ENCODE results near the gene ARMC12. TPM values are rescaled to one million over a fixed set of nuclear protein-coding genes. Genes with fewer than 3 reads are reported as not detected.

The ARMC12 gene
- total and polyA plus RNA-seq, 2 of the 13 experiments (the other 11 are each of a cell fraction or from before 2014, with no cell fraction given), result 1.3 TPM; not detected in 1

DNA sequence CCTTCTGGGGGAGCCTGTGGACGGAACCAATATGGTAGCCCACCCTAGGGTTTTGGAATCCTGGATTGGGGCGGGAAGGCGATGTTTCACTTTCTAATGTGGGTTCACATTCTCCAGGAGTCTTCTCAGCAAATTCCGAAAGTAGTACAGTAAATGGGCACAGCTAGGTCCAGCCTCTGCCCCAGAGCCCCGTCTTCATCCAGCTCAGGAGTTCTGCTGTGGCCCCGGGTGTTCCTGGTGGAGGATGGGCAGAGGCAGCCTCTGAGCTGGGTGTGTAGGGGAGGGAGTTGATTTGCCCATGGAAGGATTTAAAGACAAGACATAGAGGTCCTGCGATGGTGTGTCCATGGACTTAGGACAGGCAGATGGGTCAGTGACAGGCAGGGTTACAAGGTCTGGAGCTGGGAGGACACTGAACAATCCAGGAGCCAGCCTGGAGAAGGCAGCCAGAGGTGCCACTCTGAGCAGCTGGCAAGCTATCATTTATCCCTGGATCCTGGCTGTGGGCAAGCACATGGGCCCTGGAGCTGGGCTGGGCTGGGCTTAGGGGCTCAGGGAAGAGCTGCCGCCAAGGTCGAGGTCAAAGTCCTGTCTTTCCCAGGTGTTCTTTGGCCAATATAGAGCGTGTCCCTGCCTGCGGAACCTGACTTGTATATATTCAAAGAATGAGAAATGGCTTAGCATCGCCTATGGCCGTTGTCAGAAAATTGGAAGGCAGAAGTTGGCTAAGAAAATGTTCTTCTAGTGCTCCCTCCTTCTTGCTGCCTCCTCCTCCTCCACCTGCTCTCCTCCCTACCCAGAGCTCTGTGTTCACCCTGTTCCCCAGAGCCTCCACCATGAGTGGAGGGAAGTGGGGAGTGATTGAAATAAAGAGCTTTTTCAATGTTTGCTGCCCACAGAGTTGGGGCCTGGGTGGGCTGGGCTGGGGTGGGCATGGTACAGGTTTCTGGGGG is 50.7 kb downstream of the ARMC12 start (continued):
- TF ChIP-seq, protein P1, sequence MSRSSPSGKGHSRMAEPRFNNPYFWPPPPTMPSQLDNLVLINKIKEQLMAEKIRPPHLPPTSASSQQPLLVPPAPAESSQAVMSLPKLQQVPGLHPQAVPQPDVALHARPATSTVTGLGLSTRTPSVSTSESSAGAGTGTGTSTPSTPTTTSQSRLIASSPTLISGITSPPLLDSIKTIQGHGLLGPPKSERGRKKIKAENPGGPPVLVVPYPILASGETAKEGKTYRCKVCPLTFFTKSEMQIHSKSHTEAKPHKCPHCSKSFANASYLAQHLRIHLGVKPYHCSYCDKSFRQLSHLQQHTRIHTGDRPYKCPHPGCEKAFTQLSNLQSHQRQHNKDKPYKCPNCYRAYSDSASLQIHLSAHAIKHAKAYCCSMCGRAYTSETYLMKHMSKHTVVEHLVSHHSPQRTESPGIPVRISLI (CRISPR knock-in tag; IDR thresholded peaks at IDR 0.05; ENCODE audit: borderline replicate concordance), result 0 out of 2 replicates have a peak, but pooled peaks have one; percentile 21
- TF ChIP-seq EED (CRISPR knock-in tag; IDR thresholded peaks at IDR 0.05), result no peak
- 0 out of 2 replicates have a peak, but pooled peaks have one; percentile 40 for TF ChIP-seq MTA1 (CRISPR knock-in tag; IDR thresholded peaks at IDR 0.05; ENCODE audit: borderline replicate concordance)
- TF ChIP-seq ATF7 (IDR thresholded peaks at IDR 0.05), result no peak
- no peak for TF ChIP-seq ATF7 (CRISPR knock-in tag; IDR thresholded peaks at IDR 0.05)

- H3K9ac ChIP-seq (ENCODE audit: insufficient read depth, low read depth, low read length), result no peak overlapping the region
- peaks cover 1 to 24% of the 10 kb centered on the region in 2 experiments; a peak in 3 of 5 replicates for H3K27me3 ChIP-seq (ENCODE audit: control insufficient read depth in 1 of 2, insufficient read depth in 2 of 2, low read length in 2 of 2)
- H3K4me2 ChIP-seq (ENCODE audit: low read depth, low read length), result no peak overlapping the region
- no peak for ATAC-seq
- intact Hi-C loops (cut with micrococcal nuclease; ENCODE audit: unreplicated experiment), result no loop called here
- H3K79me2 ChIP-seq (ENCODE audit: insufficient read depth, low read length), result no peaks in the 10 kb centered on the region
- H3K36me3 ChIP-seq (replicated peaks in 1 of 2; ENCODE audit: control insufficient read depth in 1 of 2, insufficient read depth in 2 of 2, low read length in 2 of 2), result no peaks in the 10 kb centered on the region
- peaks cover 18% of the 10 kb centered on the region for H3K4me1 ChIP-seq (ENCODE audit: insufficient read depth, low read length)
- 22% methylated on average over 4 of the region's 4 CpGs for WGBS (ENCODE audit: low lambda C conversion rate)
- DNase-seq (ENCODE audit: low spot score), result no peak
- H2AFZ ChIP-seq (ENCODE audit: low read length), result no peak overlapping the region
- ChIA-PET CTCF (ENCODE audit: low intra/inter-chr PET ratio, low total read pairs) (no interaction called here), POLR2A (no interaction called here)
- BruUV-seq (replicated peaks), result no TSS peak
- no peaks in the 10 kb centered on the region for H4K20me1 ChIP-seq (ENCODE audit: insufficient read depth, low read length)
- FAIRE-seq, result no peak
- H3K9me3 ChIP-seq (ENCODE audit: low read length), result no peaks in the 10 kb centered on the region
- H3K27ac ChIP-seq (ENCODE audit: extremely low read length, insufficient read depth, low read length), result no peak overlapping the region
- H3K4me3 ChIP-seq (replicated peaks in 1 of 3; ENCODE audit: insufficient read depth in 1 of 3, low read depth in 2 of 3, low read length in 3 of 3), result no peak overlapping the region
- in situ Hi-C loops (cut with HindIII; ENCODE audit: extremely low pct_ligation_motif_present, low pct_unique_long_range_greater_than_20kb), result no loop called here
- no peak for TF ChIP-seq ELF3 (CRISPR knock-in tag; IDR thresholded peaks at IDR 0.05)
- TF ChIP-seq ZHX2 (IDR thresholded peaks at IDR 0.05; ENCODE audit: low read depth), result no peak
- no peak for TF ChIP-seq ZHX2 (CRISPR knock-in tag; IDR thresholded peaks at IDR 0.05; ENCODE audit: borderline replicate concordance)
- no peak for TF ChIP-seq SYNCRIP (IDR thresholded peaks at IDR 0.05; ENCODE audit: insufficient read depth, low read depth, low read length)
- TF ChIP-seq HMGXB4 (CRISPR knock-in tag; IDR thresholded peaks at IDR 0.05; ENCODE audit: borderline replicate concordance in 1 of 2, low read depth in 1 of 2), result no peak
- TF ChIP-seq CHCHD3 (CRISPR knock-in tag; IDR thresholded peaks at IDR 0.05), result no peak
- TF ChIP-seq ZNF430 (CRISPR knock-in tag; IDR thresholded peaks at IDR 0.05), result no peak
Measured at GRCh38 chr6:35788423-35788982, 51.7 kb downstream of the ARMC12 start.

Data from HepG2 (cell line).